HG03354 (cell line): ENCODE measurements around the gene PRG3.
A peak's percentile ranks its signal among the peaks of the same experiment; 100 is the strongest.

Experiments used
- ATAC-seq: cut with Tn5 transposase; IDR thresholded peaks from one replicate; pipeline ENCODE4 v1.9.1; 2021; ENCODE audit warnings: mild to moderate bottlenecking; ENCODE audit not compliant: unreplicated experiment, poor library complexity, severe bottlenecking

PRG3 gene, protein sequence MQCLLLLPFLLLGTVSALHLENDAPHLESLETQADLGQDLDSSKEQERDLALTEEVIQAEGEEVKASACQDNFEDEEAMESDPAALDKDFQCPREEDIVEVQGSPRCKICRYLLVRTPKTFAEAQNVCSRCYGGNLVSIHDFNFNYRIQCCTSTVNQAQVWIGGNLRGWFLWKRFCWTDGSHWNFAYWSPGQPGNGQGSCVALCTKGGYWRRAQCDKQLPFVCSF

DNA sequence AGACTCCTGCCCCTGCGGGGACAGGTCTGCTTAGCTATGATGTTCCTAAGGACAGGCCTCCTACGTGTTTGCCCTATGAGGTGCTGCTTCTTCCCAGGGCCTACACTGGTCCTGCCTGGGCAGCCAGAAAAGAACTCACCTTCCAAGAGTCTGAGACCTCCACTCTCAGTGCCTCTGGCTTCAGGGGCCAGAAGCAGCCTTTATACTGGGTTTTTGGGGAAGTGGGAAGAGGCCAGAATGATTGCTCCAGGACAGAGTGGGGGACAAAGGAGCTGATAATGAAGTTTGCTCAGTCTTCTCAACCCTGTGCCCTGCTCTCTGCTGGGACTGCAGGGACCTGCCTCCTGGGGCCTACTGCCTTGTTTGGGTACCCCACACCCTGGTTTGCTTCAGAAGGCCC is at the start of gene PRG3:
TSS of gene PRG3 (minus strand) at position 176 of the 400 bp plus-strand sequence. CDS start 442 bp downstream, outside the sequence.
- no peak for ATAC-seq

DNA sequence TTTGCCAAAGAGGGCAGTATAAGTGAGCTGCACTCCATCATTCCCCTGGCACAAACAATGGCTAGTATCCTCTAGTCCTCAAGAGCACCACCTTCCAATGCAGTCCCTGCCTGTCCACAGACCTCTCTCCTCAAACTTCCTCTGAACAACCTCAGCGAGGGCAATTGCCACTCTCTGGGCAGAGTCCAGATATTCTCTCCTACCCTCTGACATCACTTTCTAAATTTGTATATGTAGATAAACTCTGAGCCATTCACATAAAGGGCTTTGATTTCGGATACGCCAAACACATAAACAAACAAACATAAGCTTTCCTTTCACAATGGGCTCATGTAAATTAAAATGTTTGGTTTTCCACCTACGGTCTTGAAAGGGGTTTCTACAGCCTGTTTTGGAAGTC is 49.0 kb upstream of the PRG3 start:
- no peak for ATAC-seq

DNA sequence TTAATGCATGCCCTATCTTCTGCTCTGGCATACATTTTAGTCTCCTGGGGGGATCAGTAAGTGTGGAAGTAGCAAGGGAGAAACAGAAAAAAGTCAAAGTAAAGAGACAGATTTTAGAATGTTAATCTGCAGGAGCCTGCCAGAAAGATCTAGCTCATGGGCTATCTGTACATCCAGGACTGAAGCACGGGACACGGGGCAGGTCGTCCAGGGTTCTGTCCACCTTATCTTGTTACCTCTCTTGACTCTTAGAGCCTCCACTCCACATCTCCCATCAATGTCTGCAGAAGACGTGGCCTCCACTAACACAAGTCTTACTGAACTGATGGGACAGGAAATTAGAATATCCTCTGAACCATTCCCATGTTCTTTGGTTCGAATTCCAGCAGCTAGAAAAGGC is 47.7 kb upstream of the PRG3 start:
- no peak for ATAC-seq

DNA sequence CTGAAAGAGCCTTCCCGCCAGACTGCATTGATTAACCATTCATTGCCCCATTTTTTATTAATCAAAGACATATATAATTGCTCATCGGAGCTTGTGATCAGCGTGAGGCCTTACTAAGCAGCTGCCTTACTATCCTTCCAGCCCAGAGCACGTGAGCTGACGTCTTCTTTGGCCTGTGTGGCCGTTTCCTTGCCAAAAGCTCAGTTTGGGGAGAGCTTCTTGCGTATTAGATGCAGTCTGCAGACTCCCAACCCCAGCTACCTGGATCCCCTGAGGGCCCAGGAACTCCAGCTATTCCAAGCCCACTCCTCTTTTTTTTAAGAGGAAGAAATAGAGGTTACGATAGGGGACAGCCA is 46.8 kb upstream of the PRG3 start:
- ATAC-seq, result no peak

DNA sequence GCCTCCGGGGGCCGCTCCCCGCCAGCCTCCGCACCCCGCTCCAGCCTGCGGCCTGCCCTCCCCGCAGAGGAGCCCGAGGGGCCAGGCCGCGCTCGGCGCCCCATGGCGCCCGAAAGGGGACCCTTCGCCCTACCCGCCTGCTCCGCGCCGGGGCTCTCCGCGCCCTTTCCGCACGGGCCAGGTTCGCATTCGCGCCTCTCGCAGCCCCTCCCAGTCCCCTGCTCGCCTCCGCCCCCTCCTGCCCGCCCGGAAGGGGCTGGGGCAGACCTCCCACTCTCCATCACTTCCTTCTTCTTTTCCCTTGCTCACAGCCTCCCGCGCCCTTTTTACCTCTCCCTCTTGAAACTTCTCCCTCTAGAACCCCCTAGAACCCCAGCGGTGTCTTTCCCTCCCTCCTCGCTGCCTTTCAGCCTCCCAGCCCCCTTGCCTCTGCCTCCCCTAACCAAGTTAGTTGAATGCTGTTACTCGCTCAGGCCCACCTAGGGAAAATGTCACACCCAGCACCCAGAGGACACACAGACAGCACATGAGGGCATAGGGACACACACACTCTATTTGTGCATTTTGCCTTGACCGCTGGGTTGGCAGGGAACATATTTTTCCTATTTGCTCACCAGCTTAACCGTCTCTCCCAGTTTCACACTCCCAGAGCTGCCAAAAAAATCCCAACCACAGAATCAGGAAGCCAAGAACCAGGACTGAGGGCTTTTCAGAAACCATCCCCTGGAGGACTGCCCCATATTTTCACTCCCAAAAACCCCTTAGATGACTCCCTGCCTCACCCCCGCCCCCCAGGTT is 46.2 kb upstream of the PRG3 start, which contains the start of gene SLC43A3:
TSS of gene SLC43A3 (minus strand) at position 193 of the 798 bp plus-strand sequence. CDS start 949 bp downstream, outside the sequence.
- peak; percentile 73 for ATAC-seq

DNA sequence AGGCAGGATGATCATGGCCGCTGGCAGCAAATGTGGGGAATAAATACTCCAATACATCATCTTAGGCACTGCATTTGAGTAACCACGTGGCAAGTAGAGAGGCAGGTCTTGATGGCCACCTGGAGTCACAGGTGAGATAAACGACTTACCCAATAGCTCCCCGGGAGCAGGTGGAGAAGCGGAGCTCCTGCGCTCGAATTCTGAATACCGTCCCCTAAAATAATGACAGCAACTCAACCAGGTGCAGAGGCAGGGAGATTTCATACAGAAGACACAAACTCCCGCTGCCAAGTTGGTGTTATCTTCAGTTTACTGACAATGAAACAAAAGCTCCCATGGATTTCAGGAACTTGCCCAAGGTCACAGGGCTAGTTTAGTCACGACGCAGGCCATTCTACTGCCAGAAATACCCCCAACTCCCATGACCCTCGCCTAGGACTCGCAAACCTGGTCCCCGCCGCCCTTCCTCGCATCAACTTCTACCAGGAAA is 45.5 kb upstream of the PRG3 start:
- ATAC-seq, result no peak

DNA sequence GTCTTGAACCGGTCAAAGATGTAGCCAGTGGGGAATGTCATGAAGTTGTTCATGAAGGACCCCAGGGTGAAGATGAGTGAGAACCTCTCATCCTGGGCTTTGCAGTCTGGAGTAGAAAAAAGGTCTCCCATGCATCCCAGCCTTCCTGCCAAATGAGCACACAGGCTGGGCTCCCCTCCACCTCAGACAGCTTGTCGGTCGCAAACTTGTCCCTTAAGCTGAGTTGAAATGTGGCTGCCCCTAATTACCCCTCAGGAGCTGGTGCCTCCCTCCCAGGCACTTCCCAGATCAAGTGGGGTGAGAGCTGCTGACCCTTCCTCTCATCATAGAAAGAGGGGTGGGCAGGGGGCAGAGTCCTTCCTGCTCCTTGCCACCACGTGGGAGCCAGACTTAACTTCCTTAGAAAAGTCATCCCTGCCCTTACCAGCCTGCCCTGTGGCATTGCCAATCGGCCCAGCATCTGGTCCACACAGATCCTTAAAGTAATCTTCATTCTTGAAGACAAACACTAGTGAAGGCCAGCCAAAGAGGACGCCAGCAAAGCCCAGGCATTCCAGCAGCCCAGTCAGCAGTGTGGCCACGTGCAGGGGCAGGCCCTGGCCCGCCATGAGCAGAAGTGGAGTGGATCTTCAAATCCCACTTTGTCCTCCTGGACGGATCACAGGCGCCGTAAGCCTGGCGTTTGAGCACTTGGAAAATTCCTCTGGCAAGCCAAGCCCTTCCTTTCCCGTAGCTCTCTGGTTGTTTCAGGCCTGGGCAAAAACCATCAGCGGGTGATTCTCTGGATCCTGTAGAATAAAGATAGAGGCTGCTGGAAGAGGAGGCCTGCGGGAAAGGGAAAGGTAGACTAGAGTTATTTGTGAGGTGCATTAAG is 44.9 kb upstream of the PRG3 start:
- ATAC-seq, result no peak

DNA sequence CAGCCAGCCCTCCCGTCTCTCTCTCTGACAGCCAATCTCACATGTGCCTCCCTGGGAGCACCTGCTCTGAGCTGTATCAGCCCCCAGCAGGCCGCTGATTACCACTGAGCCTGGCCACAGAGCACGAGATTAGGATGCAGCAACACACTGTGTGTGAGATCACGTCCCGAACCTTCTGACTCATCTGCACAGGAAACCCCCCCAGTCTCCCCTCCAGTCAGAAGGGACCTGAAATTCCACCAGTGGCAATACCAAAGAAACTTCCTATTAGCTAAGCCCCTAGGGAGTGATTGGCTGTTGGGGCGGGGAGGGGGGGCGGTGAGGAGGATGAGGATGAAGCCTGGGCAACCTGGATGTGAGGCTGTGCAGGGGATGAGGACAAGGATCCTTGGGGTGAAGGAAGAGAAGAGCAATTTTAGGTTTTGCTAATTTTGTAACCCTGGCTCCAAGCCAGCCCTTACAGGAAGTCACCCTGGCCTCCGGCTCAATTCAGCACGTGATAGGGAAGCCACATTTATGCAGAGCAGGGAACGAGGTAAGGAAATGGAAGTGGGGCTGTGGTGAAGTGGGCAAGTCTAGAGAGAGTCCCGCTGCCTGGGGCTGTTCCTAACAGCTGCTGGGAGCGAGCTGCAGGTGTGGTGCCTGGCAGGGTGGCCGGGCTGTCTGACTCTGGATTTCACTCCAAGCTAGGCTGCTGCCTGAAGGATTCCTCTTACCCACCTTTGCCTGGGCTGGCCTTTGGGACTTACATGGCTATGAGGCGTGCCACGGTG is 44.0 kb upstream of the PRG3 start:
- ATAC-seq, result peak; percentile 89

DNA sequence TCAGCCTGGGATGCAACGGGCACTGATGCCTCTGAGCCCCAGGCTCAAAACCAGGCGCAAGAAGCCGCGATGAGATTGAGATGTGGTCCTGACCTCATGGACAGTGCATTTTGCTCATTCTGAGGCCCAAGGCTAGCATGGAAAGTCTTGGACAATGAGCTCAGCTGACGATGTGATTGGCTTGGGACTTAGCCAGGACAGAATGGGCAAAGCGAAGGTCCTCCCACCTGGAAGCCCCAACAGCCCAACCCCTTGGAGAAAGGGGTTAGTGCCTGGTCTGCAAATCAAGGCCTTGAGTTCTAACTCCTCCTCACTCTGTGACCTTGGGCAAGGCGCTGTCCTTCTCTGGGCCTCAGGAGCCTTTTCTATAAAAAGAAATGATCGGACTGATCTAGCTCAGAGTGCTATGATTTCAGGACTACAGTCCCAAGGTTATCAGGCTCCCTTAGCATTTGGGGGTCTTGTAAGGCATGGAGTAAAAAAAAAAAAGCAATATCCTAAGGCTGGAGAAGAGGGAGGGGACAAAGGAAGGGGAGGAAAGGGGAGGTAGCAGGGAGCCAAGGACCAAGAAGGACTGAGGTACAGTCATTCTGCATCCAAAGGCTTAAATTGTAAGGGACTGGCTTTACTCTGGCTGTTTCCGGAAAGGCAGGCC is 43.3 kb upstream of the PRG3 start:
- no peak for ATAC-seq

DNA sequence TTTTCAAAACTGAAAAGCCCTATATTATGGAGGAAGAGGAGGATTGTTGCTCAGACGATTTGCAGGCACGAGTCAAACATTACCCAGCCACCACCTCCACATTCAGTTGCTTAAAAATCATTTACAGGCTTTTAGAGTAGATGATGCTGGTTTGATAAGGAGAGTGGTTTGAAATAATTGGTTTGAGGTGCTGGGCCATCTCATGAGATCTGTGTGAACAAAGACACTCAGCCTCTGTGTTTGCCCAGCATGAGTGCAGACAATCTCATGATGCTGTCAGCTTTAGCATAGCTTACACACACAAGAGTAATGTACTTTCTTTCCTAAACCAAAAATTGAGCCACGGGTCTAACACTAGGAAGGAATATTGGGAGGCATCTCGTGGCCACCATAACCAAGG is 41.7 kb upstream of the PRG3 start:
- no peak for ATAC-seq

DNA sequence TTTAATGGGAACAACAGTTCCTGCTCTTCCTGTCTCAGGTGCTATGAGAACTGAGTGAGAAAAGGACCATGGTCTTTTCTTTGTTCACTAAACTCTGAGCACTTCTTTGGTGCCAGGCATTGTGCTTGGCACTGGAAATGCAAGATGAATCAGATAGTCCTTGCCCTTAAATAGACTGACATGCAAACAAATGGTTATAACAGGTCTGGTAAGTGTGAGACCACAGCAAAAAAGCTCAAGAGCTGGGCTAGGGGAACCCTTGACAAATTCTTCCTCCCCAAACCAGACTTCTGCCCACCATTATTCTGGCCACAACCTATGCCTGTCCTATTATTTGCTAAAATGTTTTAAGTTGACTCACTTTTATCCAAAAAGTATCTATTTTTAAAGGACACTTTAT is 40.9 kb upstream of the PRG3 start:
- ATAC-seq, result no peak

DNA sequence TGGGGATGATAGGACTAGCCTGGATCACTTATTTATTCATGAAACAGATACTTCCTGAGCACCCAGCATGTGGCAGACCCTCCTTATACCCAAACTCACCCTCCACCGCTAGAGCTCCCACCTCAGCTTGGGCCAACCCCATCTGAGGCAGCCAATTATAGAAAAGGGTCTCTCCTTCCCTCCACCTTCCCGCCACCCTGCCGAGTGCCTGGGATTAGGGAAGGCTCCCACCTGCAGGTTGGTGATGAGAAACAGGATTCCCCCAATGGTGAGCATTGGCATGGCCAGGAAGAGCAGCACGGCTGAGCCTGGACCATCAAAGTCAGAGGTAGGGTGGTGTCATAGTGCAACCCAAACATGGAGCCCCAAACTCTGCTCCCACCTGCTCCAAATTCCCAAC is 40.1 kb upstream of the PRG3 start:
- ATAC-seq, result no peak

DNA sequence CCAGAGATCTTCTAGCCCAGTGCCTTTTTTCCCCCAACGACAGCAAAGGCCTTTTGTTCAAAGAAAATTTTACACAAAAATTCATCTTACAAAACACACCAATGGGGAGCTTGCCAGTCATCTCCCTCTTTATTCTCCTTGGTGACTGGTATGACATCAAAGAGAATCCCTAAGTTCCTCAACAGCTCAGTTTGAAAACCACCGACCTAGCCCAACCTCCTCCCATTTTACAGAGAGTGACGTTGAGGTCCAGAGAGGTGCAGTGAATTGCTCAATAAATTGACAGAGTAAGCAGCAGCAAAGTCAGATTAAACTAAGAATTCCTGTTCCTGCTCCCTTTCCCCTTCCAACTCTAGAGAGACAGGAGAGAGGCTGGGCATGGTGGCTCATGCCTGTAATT is 38.2 kb upstream of the PRG3 start:
- ATAC-seq, result no peak

DNA sequence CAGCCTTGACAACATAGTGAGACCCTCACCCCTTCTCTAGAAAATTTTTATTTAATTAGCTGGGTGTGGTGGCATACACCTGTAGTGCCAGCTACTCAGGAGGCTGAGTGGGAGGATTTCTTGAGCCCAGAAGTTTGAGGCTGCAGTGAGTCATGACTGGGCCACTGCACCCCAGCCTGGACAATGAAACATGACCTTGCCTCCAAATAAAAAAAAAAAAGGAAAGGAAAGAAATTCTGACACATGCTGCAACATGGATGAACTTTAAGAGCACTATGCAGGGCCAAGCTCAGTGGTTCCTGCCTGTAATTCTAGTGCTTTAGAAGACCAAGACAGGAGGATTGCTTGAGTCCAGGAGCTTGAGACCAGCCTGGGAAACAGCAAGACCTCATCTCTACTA is 37.2 kb upstream of the PRG3 start:
- no peak for ATAC-seq

DNA sequence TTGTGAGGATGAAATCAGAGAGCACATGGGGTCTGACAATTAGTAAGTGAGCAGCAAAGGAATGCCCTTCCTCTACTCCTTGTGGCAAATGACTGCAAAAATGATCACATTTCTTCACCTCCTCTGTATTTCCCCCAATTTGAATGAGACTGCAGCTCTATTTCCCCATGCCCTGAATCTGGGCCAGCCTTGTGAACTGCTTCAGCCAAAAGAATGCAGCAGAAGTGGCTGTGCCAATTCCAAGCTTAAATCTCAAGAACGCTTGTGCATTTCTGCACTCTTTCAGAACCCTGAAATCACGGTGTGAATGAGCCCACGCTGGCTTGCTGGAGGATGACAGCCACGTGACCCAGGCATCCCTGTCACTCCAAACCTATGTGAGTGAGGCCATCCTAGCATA is 36.1 kb upstream of the PRG3 start:
- no peak for ATAC-seq

DNA sequence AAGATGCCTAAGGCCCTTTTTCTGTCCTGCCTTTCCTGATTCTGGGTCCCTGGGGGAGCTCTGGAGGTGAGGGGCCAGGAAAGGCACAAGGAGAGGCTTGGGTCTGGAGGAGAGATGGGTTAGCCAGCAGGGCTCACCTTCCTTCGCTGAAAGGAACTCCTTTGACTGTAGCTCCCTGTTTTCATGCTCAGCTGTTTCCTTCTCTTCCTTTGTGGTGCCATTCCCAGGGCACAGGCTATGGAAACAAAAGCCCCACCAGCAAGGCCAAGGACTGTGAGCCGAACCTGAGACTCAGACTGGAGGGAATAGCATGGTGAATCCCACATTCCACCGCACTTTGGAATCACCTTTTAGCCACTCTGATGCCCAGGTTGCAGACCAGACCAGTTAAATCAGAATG is 35.5 kb upstream of the PRG3 start:
- no peak for ATAC-seq

DNA sequence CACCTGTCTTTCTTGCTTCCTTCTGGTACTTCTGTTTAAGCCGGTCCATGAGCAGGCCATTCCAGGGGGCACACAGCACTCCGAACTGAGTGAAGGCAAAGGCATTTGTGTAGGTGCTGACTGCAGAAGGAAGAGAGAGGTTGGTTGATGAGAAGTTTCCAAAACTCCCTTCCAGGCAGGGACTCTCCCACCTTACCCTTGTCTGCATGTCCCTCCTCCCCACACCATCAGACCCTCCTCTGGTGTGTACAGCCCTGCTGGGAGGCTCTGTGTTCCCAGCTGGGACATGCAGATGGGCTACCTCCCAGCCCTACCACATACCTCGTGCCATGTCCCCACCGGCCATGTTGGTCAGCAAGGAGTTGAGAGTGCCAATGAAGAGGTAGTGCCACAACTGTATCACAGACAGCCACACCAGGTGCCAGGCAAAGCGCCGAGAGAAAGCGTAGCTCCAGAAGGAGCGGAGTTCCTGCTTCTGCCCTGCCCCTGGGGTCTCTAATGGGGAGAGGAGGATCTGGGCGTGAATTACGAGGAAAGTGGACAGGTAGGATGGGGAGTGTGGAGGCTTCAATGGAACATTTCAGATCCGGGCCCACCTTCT is 33.8 kb upstream of the PRG3 start:
- ATAC-seq, result no peak

DNA sequence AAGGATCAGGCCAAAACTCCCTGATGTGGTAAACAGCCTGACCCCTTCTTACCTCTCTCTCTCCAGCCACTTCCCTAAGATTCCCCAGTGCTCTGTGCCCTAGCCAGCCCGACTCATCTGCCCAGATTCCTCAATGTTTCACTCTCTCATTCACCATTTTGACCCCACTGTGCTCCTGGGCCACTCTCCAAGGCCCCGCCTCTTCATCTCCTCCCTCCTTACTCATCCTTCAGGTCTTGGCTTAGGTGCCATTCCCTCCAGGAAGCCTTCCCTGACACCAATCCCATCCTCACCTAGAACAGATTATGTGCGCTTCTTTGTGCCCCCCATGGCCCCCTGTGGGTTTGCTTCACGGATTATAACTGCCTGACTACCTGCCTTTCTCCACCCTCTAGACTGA is 32.7 kb upstream of the PRG3 start:
- no peak for ATAC-seq

DNA sequence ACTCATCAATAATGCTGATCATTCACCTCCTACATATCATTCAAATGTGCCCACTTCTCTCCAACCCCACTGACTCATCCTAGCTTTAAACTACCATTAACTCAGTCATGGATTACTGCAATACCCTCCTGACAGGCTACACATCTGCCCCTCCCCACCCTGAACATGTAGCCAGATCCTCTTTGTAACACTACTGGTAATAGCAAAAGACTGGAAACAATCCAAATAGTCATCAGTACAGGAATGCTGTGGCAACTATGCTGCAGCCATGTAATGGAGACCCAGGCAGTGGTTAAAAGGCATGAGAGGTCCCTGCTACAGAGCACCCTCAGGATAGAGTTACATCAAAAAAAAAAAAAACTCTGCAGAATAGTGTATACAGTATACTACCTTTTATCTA is 29.3 kb upstream of the PRG3 start:
- ATAC-seq, result no peak
